SK-N-SH (cell line): ENCODE measurements around the gene AKT3.

Experiments
- EZH2phosphoT487 ChIP-seq: fragments of 200-600 bp; sonication (generic); IDR thresholded peaks from 2 replicates; pipeline ENCODE4 v1.6.1; 2017; ENCODE audit warnings: low read depth, mixed run types, mild to moderate bottlenecking, antibody characterized with exemption, moderate library complexity, borderline replicate concordance
- GATA2 ChIP-seq: sonication (generic); formaldehyde crosslinking; IDR thresholded peaks from 2 replicates; pipeline ENCODE4 v1.5.0; 2020; ENCODE audit warnings: mild to moderate bottlenecking, missing genetic modification reagents
- NRF1 ChIP-seq: IDR thresholded peaks from 2 replicates; pipeline ENCODE4 v1.6.1; 2012; ENCODE audit warnings: low read depth, mild to moderate bottlenecking, low read length
- POLR2AphosphoS5 ChIP-seq: IDR thresholded peaks from 2 replicates; pipeline ENCODE4 v1.6.1; 2012; ENCODE audit warnings: low read depth, low read length
- TEAD4 ChIP-seq: IDR thresholded peaks from 2 replicates; pipeline ENCODE4 v1.4.0; 2012; ENCODE audit warnings: mild to moderate bottlenecking, borderline replicate concordance; ENCODE audit not compliant: insufficient read depth
- TF ChIP-seq, protein P1 (sequence below): fragments of 200-600 bp; sonication (generic); IDR thresholded peaks from 2 replicates; pipeline ENCODE4 v1.6.1; 2017; ENCODE audit warnings: antibody characterized with exemption, mild to moderate bottlenecking, moderate library complexity
- TF ChIP-seq, protein P2 (sequence below): fragments of 150-350 bp; IDR thresholded peaks from 2 replicates; pipeline ENCODE4 v1.6.1; 2017; ENCODE audit warnings: antibody characterized with exemption, low read length, low read depth, borderline replicate concordance
- TF ChIP-seq, protein P3 (sequence below): IDR thresholded peaks from 2 replicates; pipeline ENCODE4 v1.4.0; 2012; ENCODE audit warnings: low read depth
- TF ChIP-seq, protein P4 (sequence below): IDR thresholded peaks from 2 replicates; pipeline ENCODE4; 2012
- TF ChIP-seq, protein P5 (sequence below): IDR thresholded peaks from 2 replicates; pipeline ENCODE4 v1.4.0; 2012; ENCODE audit warnings: low read depth, borderline replicate concordance
- TF ChIP-seq, protein P6 (sequence below): IDR thresholded peaks from 2 replicates; pipeline ENCODE4 v1.6.1; 2012; ENCODE audit warnings: mild to moderate bottlenecking, low read depth, low read length, moderate library complexity

DNA sequence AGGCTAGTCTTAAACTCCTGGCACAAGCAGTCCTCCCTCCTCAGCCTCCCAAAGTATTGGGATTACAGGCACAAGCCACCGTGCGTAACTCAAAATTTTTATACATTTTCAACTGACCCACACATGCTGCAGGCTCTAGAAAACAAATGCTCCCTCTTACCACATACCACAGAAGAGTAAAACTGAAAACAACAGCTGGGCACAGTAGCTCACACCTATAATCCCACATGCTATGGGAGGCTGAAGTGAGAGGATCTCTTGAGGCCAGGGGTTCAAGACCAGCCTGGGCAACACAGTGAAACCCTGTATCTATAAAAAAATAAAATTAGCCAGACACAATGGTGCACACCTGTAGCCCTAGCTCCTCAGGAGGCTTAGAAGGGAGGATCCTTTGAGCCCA, 56.7 kb downstream of the AKT3 start:
- TF ChIP-seq EZH2phosphoT487 (no peak), NRF1 (no peak), POLR2AphosphoS5 (no peak), TEAD4 (no peak), GATA2 (no peak)
- TF ChIP-seq, protein P1, sequence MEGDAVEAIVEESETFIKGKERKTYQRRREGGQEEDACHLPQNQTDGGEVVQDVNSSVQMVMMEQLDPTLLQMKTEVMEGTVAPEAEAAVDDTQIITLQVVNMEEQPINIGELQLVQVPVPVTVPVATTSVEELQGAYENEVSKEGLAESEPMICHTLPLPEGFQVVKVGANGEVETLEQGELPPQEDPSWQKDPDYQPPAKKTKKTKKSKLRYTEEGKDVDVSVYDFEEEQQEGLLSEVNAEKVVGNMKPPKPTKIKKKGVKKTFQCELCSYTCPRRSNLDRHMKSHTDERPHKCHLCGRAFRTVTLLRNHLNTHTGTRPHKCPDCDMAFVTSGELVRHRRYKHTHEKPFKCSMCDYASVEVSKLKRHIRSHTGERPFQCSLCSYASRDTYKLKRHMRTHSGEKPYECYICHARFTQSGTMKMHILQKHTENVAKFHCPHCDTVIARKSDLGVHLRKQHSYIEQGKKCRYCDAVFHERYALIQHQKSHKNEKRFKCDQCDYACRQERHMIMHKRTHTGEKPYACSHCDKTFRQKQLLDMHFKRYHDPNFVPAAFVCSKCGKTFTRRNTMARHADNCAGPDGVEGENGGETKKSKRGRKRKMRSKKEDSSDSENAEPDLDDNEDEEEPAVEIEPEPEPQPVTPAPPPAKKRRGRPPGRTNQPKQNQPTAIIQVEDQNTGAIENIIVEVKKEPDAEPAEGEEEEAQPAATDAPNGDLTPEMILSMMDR = no peak
- TF ChIP-seq, protein P2, sequence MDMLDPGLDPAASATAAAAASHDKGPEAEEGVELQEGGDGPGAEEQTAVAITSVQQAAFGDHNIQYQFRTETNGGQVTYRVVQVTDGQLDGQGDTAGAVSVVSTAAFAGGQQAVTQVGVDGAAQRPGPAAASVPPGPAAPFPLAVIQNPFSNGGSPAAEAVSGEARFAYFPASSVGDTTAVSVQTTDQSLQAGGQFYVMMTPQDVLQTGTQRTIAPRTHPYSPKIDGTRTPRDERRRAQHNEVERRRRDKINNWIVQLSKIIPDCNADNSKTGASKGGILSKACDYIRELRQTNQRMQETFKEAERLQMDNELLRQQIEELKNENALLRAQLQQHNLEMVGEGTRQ = no peak
- TF ChIP-seq, protein P3, sequence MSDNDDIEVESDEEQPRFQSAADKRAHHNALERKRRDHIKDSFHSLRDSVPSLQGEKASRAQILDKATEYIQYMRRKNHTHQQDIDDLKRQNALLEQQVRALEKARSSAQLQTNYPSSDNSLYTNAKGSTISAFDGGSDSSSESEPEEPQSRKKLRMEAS = no peak
- TF ChIP-seq, protein P4, sequence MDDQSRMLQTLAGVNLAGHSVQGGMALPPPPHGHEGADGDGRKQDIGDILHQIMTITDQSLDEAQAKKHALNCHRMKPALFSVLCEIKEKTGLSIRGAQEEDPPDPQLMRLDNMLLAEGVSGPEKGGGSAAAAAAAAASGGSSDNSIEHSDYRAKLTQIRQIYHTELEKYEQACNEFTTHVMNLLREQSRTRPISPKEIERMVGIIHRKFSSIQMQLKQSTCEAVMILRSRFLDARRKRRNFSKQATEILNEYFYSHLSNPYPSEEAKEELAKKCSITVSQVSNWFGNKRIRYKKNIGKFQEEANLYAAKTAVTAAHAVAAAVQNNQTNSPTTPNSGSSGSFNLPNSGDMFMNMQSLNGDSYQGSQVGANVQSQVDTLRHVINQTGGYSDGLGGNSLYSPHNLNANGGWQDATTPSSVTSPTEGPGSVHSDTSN = no peak
- TF ChIP-seq, protein P5, sequence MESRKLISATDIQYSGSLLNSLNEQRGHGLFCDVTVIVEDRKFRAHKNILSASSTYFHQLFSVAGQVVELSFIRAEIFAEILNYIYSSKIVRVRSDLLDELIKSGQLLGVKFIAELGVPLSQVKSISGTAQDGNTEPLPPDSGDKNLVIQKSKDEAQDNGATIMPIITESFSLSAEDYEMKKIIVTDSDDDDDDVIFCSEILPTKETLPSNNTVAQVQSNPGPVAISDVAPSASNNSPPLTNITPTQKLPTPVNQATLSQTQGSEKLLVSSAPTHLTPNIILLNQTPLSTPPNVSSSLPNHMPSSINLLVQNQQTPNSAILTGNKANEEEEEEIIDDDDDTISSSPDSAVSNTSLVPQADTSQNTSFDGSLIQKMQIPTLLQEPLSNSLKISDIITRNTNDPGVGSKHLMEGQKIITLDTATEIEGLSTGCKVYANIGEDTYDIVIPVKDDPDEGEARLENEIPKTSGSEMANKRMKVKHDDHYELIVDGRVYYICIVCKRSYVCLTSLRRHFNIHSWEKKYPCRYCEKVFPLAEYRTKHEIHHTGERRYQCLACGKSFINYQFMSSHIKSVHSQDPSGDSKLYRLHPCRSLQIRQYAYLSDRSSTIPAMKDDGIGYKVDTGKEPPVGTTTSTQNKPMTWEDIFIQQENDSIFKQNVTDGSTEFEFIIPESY = no peak
- TF ChIP-seq, protein P6, sequence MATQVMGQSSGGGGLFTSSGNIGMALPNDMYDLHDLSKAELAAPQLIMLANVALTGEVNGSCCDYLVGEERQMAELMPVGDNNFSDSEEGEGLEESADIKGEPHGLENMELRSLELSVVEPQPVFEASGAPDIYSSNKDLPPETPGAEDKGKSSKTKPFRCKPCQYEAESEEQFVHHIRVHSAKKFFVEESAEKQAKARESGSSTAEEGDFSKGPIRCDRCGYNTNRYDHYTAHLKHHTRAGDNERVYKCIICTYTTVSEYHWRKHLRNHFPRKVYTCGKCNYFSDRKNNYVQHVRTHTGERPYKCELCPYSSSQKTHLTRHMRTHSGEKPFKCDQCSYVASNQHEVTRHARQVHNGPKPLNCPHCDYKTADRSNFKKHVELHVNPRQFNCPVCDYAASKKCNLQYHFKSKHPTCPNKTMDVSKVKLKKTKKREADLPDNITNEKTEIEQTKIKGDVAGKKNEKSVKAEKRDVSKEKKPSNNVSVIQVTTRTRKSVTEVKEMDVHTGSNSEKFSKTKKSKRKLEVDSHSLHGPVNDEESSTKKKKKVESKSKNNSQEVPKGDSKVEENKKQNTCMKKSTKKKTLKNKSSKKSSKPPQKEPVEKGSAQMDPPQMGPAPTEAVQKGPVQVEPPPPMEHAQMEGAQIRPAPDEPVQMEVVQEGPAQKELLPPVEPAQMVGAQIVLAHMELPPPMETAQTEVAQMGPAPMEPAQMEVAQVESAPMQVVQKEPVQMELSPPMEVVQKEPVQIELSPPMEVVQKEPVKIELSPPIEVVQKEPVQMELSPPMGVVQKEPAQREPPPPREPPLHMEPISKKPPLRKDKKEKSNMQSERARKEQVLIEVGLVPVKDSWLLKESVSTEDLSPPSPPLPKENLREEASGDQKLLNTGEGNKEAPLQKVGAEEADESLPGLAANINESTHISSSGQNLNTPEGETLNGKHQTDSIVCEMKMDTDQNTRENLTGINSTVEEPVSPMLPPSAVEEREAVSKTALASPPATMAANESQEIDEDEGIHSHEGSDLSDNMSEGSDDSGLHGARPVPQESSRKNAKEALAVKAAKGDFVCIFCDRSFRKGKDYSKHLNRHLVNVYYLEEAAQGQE = no peak
